BJ (cell line): ENCODE results near the gene AMN. TPM values are rescaled to one million over a fixed set of nuclear protein-coding genes. Genes with fewer than 3 reads are reported as not detected.

Experiments
- CTCF ChIA-PET: fragments of 350-600 bp; formaldehyde crosslinking; extraction: SDS; loops from one replicate; lab custom pipeline; 2021; ENCODE audit warnings: antibody characterized with exemption, inconsistent platforms; lab: Yijun Ruan, JAX
- POLR2A ChIA-PET: fragments of 300-600 bp; sonication (Branson Sonifier 250); formaldehyde crosslinking; extraction: SDS; loops from one replicate; lab custom pipeline; 2021; ENCODE audit warnings: antibody characterized with exemption; lab: Charles Lee
- DNase-seq: peaks from one replicate; pipeline ENCODE4 v3.0.0-alpha.2; 2011; ENCODE audit warnings: low read depth
- H3K27me3 ChIP-seq: 2 replicates; pipeline ENCODE4 v1.6.0; 2011; ENCODE audit warnings: low read length; ENCODE audit not compliant: control insufficient read depth, insufficient read depth
- H3K36me3 ChIP-seq: 2 replicates; pipeline ENCODE4 v1.5.1; 2011; ENCODE audit warnings: low read length; ENCODE audit not compliant: control insufficient read depth, insufficient read depth
- H3K4me3 ChIP-seq: 2 replicates; pipeline ENCODE4 v1.5.1; 2011; ENCODE audit warnings: low read depth, mild to moderate bottlenecking, control low read depth, low read length
- polyA plus RNA-seq: library from polyadenylated mRNA; depleted of rRNA; stranded (reverse); fragments of >200 nt; gene quantifications from 2 replicates; pipeline ENCODE4 v1.2.3, GENCODE V29; 2011
- TF ChIP-seq, protein P1 (sequence below): IDR thresholded peaks from 2 replicates; pipeline ENCODE4 v1.5.1; 2011; ENCODE audit warnings: low read depth, mild to moderate bottlenecking, control low read depth, inconsistent platforms, low read length, moderate library complexity; ENCODE audit not compliant: insufficient read depth

AMN gene
- polyA plus RNA-seq, 1 experiment: 0.17 TPM

DNA sequence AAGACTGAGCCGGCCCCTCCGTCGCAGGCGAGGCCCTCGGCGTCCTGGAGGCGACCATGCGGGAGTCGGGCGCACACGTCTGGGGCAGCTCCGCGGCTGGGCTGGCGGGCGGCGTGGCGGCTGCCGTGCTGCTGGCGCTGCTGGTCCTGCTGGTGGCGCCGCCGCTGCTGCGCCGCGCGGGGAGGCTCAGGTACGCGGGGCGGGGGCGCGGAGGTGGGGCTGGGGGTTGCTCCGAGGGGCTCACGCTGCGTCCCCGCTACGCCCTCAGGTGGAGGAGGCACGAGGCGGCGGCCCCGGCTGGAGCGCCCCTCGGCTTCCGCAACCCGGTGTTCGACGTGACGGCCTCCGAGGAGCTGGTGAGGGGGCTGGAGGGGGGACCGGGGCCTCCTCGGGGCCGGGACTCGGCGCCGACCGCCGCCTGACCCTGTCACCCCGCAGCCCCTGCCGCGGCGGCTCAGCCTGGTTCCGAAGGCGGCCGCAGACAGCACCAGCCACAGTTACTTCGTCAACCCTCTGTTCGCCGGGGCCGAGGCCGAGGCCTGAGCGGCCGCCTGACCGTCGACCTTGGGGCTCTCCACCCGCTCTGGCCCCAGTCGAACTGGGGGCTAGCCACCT lies 7.8 kb downstream of the AMN start:
- Histone ChIP-seq H3K4me3 (no peak overlapping the region), H3K27me3 (peaks cover 10% of the 10 kb centered on the region), H3K36me3 (peaks cover 10% of the 10 kb centered on the region)
- ChIA-PET CTCF (no interaction called here), POLR2A (no interaction called here)
- DNase-seq: no peak
- TF ChIP-seq, protein P1, sequence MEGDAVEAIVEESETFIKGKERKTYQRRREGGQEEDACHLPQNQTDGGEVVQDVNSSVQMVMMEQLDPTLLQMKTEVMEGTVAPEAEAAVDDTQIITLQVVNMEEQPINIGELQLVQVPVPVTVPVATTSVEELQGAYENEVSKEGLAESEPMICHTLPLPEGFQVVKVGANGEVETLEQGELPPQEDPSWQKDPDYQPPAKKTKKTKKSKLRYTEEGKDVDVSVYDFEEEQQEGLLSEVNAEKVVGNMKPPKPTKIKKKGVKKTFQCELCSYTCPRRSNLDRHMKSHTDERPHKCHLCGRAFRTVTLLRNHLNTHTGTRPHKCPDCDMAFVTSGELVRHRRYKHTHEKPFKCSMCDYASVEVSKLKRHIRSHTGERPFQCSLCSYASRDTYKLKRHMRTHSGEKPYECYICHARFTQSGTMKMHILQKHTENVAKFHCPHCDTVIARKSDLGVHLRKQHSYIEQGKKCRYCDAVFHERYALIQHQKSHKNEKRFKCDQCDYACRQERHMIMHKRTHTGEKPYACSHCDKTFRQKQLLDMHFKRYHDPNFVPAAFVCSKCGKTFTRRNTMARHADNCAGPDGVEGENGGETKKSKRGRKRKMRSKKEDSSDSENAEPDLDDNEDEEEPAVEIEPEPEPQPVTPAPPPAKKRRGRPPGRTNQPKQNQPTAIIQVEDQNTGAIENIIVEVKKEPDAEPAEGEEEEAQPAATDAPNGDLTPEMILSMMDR: no peak

DNA sequence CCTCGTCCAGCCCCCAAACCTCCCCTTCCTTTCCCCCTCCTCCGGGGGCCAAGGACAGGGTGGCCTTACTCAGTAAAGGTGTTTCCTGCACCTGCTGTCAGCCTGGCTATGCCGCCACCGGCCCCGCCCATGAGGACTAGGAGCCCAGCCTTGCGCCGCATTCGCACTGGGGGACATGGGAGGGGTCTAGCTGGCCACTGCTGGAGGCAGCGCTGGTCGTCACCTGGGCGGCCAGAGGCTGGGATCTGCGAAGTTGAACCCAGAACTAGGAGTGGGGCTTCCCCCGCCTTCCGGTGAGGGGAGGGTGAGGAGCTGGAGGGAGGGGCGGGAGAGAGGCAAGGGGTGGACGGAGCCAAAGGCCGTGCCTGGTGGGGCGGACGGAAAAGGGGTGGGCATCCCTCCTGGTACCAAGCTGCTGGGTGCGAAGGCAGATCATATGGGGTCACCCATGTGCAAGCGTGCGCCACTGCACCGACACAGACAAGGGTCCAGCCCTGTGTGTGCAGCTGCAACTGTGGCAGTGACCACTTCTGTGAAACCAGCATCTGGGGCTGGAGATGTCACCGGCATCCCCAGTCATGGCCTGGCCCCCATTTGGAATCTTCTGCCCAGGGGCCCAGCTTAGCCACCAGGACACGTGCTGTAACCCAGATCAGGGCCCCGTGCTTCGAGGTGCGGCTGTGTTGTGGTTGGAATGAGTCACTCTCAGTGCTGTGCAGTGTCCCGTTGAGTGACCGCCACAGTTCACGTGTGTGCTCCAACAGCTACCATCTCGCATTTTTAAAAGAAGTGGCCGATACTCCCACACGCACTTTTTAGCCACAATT lies 8.5 kb downstream of the AMN start:
- H3K36me3 ChIP-seq: peaks cover 10% of the 10 kb centered on the region
- CTCF ChIA-PET: interaction anchor here (0.5 kb wide), 1 partner anchor 156 kb away, joined by 3 read pairs; no protein-coding TSS in a partner anchor
- peaks cover 7% of the 10 kb centered on the region for H3K27me3 ChIP-seq
- TF ChIP-seq, protein P1: no peak
- no peak overlapping the region for H3K4me3 ChIP-seq
- no peak for DNase-seq
- POLR2A ChIA-PET: interaction anchor here (0.6 kb wide), 1 partner anchor 12 kb away, joined by 3 read pairs; no protein-coding TSS in a partner anchor

DNA sequence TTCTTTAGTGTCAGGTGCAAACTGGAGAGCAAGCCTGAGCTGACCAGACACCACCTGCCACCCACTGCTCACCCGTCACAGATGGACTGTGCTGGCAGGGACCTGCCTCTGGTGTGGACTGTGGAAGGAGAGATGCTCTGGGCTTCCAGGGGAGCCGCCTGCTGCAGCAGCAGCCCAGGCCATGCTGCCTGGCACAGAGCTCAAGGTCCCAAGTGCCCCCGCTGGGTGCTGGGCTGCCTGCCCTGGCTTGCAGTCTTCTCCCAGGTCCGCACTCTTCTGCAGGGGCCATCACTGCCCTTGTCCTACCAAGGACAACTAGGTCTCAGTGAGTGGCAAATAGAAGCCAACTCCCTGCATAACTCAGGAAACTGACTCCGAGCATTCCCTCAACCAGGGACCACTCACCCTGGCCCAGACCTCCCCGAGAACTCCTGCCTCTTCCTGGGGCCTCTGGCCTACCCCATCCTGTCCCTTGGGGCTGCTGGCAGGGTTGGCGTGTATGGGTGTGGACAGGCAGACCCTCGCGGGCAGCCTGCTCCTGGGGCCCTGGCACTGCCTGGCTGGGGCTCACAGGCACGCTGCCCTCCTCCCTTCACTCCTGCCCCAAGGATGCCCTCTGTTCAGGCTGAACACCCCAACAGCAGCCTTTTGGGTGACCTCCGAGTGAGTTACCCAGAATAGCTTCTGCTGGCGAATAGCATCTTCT lies 9.3 kb downstream of the AMN start:
- DNase-seq: no peak
- ChIA-PET POLR2A (no interaction called here), CTCF (interaction anchor here (0.5 to 0.6 kb wide), 2 partner anchors 156 to 228 kb away, joined by 3 read pairs; no protein-coding TSS in a partner anchor)
- no peak overlapping the region for H3K4me3 ChIP-seq
- TF ChIP-seq, protein P1: no peak
- peaks cover 10% of the 10 kb centered on the region for H3K36me3 ChIP-seq
- peaks cover 7% of the 10 kb centered on the region for H3K27me3 ChIP-seq

DNA sequence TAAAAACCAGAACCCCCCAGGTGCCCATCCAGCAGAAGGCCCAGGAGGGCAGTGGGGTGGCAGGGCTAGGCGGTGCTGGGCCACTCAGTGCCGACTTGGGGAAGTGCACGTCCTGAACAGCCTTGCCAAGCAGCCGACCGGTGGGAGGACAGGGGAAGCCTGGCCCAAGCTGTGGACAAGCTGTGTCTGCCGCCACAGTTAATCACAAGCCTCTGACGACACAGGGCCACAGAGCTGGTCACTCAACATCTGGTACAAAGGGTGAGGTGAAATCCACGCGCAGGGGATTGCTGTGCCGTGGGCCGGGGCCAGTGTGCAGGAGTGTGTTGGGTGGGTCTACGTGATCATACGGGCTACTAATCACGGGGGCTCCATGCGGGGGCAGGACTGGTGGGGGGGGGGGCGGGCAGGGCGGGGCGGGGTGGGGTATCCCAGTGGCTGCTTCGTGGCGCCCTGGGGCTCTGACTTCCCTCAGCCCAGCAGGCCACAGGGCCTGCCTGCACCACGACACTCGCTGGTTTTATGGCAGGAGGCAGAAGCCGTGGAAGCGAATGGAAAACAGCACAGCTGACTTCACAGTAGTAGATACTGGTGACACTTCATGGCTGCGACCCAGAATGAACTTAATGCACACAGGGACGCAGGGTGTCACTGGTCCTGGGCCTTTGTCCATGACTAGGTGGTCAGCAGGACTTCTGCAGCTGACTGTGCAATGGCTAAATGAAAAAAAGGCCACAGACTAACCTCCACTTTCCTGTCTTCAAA lies 10.2 kb downstream of the AMN start:
- CTCF ChIA-PET: interaction anchor here (0.6 kb wide), 1 partner anchor 229 kb away, joined by 3 read pairs; no protein-coding TSS in a partner anchor
- TF ChIP-seq, protein P1: no peak

More for the DNA sequence above, 10.2 kb downstream of the AMN start:
- peaks cover 16% of the 10 kb centered on the region for H3K36me3 ChIP-seq
- POLR2A ChIA-PET: no interaction called here
- H3K4me3 ChIP-seq: no peak overlapping the region
- H3K27me3 ChIP-seq: peaks cover 7% of the 10 kb centered on the region
- no peak for DNase-seq
